ENCODE results near the gene C1QTNF9B.
"Not testable (repeated sequence)": the region's sequence is repeated elsewhere in the genome, so short reads cannot be mapped to it uniquely, and the experiment has no call there.

Gene C1QTNF9B

GRCh38 chr13:23893791-23894190 is 3.5 kb downstream of the C1QTNF9B start:
- DNase-seq = not testable (repeated sequence)

- DNase-seq = peak; percentile 68
These were observed 7.4 kb downstream of the C1QTNF9B start for GRCh38 chr13:23889615-23890607.

- peak; percentile 98 for DNase-seq
These were observed 8.4 kb downstream of the C1QTNF9B start, which contains the start of gene MIPEP for GRCh38 chr13:23888658-23889614. MIPEP (minus strand) TSS chr13:23889400; CDS start chr13:23889320, 80 bp downstream.

- DNase-seq = not testable (repeated sequence)
These were observed 12.9 kb downstream of the C1QTNF9B start for GRCh38 chr13:23884361-23884760.

- DNase-seq = no peak
These were observed 14.0 kb downstream of the C1QTNF9B start for GRCh38 chr13:23883255-23883654.

GRCh38 chr13:23881402-23881800 is 15.9 kb downstream of the C1QTNF9B start:
- not testable (repeated sequence) for DNase-seq

- not testable (repeated sequence) for DNase-seq
These were observed 16.6 kb downstream of the C1QTNF9B start for GRCh38 chr13:23880493-23881401.

- DNase-seq = no peak
These were observed 20.0 kb downstream of the C1QTNF9B start for GRCh38 chr13:23877286-23877685.

- no peak for DNase-seq
These were observed 21.0 kb downstream of the C1QTNF9B start for GRCh38 chr13:23876265-23876664.

- DNase-seq = peak; percentile 64
These were observed 25.6 kb downstream of the C1QTNF9B start for GRCh38 chr13:23871616-23872220.

GRCh38 chr13:23870356-23871140 is 26.8 kb downstream of the C1QTNF9B start:
- DNase-seq = no peak

- DNase-seq = no peak
These were observed 28.8 kb downstream of the C1QTNF9B start for GRCh38 chr13:23868521-23868920.

- DNase-seq = no peak
These were observed 30.2 kb downstream of the C1QTNF9B start for GRCh38 chr13:23867027-23867491.

- no peak for DNase-seq
These were observed 30.8 kb downstream of the C1QTNF9B start for GRCh38 chr13:23866420-23867026.

- no peak for DNase-seq
These were observed 31.4 kb downstream of the C1QTNF9B start for GRCh38 chr13:23865906-23866305.

GRCh38 chr13:23865026-23865425 is 32.3 kb downstream of the C1QTNF9B start:
- no peak for DNase-seq

GRCh38 chr13:23861310-23861709 is 36.0 kb downstream of the C1QTNF9B start:
- no peak for DNase-seq

- no peak for DNase-seq
These were observed 37.4 kb downstream of the C1QTNF9B start for GRCh38 chr13:23859904-23860303.

- no peak for DNase-seq
These were observed 37.8 kb downstream of the C1QTNF9B start for GRCh38 chr13:23859455-23859854.

GRCh38 chr13:23858546-23858945 is 38.8 kb downstream of the C1QTNF9B start:
- no peak for DNase-seq

All from eye (tissue), 1 donor.